Activated naive CD4-positive, alpha-beta T cell treated with anti-CD3 and anti-CD28 coated beads, Interleukin-2, amount 10 ng/mL, durations not matched to agents 7 days and 5 days (primary cell): Measurements from ENCODE around the gene ARPC5L.
"Not testable (repeated sequence)": the region's sequence is repeated elsewhere in the genome, so short reads cannot be mapped to it uniquely, and the experiment has no call there.

ENCODE experiments used
- CTCF ChIA-PET: fragments of 350-600 bp; sonication (Branson Sonifier 250); formaldehyde crosslinking; loops from one replicate; lab custom pipeline; 2021; ENCODE audit warnings: antibody characterized with exemption; lab: Charles Lee
- DNase-seq: peaks from one replicate; pipeline ENCODE4 v3.0.0-alpha.2; 2020
- H3K27ac Mint-ChIP-seq: one replicate; pipeline ENCODE4 v1.8.0; 2021; ENCODE audit warnings: mild to moderate bottlenecking, moderate library complexity, mixed read lengths
- H3K27me3 Mint-ChIP-seq: one replicate; pipeline ENCODE4 v1.8.0; 2021; ENCODE audit warnings: mild to moderate bottlenecking, mixed read lengths
- H3K36me3 Mint-ChIP-seq: one replicate; pipeline ENCODE4 v1.8.0; 2021; ENCODE audit warnings: mixed read lengths
- H3K4me1 Mint-ChIP-seq: one replicate; pipeline ENCODE4 v1.8.0; 2021; ENCODE audit warnings: mixed read lengths
- H3K4me3 Mint-ChIP-seq: one replicate; pipeline ENCODE4 v1.8.0; 2021; ENCODE audit warnings: mild to moderate bottlenecking, moderate library complexity, mixed read lengths
- H3K9me3 Mint-ChIP-seq: one replicate; pipeline ENCODE4 v1.8.0; 2021; ENCODE audit warnings: mixed read lengths

ARPC5L gene

DNA sequence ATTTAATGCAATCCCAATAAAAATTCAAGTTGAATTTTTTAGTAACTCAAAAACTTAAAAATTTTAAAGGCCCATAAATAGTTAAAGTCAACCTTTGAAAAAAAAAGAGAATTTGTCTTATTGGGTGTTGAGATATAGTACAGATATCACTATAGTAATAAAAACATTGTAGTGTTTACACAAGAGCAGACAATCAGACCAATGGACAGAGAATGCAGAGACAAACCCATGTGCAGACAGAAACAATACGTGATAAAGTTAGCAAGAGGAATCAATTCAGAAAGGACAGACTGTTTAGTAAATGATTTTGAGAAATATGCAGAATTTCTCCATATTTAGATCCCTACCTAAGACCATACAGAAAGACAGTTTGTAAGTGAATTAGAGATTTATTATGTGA lies 45.0 kb downstream of the ARPC5L start:
- Mint-ChIP-seq H3K4me1 (no peaks in the 10 kb centered on the region), H3K27ac (no peak overlapping the region), H3K4me3 (no peak overlapping the region), H3K36me3 (peaks cover 39% of the 10 kb centered on the region), H3K9me3 (no peaks in the 10 kb centered on the region), H3K27me3 (no peaks in the 10 kb centered on the region)
- DNase-seq, result no peak
- CTCF ChIA-PET, result no interaction called here

- Mint-ChIP-seq H3K27me3 (no peaks in the 10 kb centered on the region), H3K36me3 (peaks cover 34% of the 10 kb centered on the region), H3K4me3 (no peak overlapping the region), H3K9me3 (no peaks in the 10 kb centered on the region), H3K4me1 (no peaks in the 10 kb centered on the region), H3K27ac (no peak overlapping the region)
- no peak for DNase-seq
- CTCF ChIA-PET, result no interaction called here
Measured at GRCh38 chr9:124908098-124908497, 46.2 kb downstream of the ARPC5L start.

DNA sequence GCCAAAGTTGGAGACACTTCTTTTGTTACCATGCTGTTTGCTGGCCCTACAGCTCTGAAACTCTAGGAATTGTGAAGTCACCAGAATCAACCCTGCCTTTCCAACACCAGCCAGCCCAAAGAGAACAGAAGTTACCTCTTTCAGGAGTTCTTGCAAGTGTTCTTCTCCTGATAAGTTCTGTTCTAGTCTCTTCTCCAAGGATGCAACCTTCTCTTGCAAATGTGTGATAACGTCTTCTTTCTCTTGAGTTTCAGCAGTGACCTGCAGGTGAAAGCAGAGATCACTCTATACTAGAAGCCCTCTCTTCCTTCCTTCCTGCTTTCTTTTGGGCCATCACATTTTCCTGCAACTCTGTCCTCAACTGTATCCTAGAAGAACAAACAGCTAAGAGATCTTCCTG lies 49.8 kb downstream of the ARPC5L start:
- no peaks in the 10 kb centered on the region for H3K9me3 Mint-ChIP-seq
- H3K27ac Mint-ChIP-seq, result no peak overlapping the region
- no peak for DNase-seq
- peaks cover 33% of the 10 kb centered on the region for H3K36me3 Mint-ChIP-seq
- no peak overlapping the region for H3K4me3 Mint-ChIP-seq
- H3K4me1 Mint-ChIP-seq, result no peaks in the 10 kb centered on the region
- H3K27me3 Mint-ChIP-seq, result no peaks in the 10 kb centered on the region
- CTCF ChIA-PET, result no interaction called here

DNA sequence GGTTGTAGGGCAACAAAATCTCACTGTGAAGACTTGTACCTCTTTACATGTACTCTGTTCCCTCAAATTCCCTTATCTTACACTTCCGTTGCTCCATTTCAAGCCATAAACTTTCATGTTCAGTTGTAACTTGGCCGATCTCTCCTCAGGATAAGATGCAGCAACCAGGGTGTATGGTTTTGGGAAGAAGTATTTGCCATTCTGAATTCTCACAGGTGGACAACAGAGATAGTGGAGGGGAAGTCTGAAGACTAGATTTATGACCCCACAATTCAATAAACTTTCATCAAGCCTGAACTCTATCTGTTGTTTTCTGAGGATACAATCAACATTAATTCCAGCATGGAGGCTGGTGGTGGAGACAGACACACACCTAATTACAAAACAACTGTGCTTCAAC lies 51.4 kb downstream of the ARPC5L start:
- H3K27ac Mint-ChIP-seq, result no peak overlapping the region
- H3K27me3 Mint-ChIP-seq, result no peaks in the 10 kb centered on the region
- DNase-seq, result no peak
- CTCF ChIA-PET, result no interaction called here
- no peaks in the 10 kb centered on the region for H3K9me3 Mint-ChIP-seq
- H3K4me3 Mint-ChIP-seq, result no peak overlapping the region
- H3K4me1 Mint-ChIP-seq, result no peaks in the 10 kb centered on the region
- peaks cover 21% of the 10 kb centered on the region for H3K36me3 Mint-ChIP-seq

DNA sequence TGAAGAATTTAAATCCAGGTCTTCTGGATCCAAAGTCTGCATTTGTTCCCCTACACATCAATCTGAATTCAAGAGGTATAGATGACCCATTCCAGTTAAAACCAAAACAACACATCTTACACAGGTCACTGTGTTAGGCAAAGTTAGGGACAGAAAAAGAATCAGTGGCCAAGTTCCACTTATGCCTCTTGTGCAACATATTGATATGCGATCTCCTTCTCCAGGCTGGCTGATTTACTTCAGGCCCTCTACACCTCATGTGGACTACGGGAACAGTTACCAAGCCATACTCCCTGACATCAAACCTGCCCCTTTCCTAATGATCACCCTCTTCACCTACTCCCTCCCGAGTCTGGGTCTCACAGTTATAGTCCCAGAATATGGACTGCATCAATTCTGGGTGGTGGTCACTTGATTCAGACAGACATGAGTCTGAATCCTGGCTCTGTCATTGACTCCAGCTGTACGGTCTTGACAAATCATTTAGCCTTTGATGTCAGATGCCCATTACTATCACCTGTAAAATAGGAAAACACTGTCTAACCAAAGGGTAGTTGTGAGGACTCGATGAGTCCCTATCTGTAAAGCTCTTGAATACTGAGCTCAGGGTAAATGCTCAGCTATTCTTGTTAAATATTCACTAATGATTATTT lies 52.9 kb downstream of the ARPC5L start:
- Mint-ChIP-seq H3K27me3 (no peaks in the 10 kb centered on the region), H3K4me1 (no peaks in the 10 kb centered on the region), H3K9me3 (no peaks in the 10 kb centered on the region), H3K36me3 (peaks cover 24% of the 10 kb centered on the region), H3K27ac (no peak overlapping the region), H3K4me3 (no peak overlapping the region)
- DNase-seq, result no peak
- CTCF ChIA-PET, result interaction anchor here (0.6 kb wide), 1 partner anchor 21 kb away, joined by 4 read pairs; no protein-coding TSS in a partner anchor

- H3K27ac Mint-ChIP-seq, CTCF ChIA-PET, H3K27me3 Mint-ChIP-seq, H3K9me3 Mint-ChIP-seq, H3K4me3 Mint-ChIP-seq, H3K4me1 Mint-ChIP-seq, DNase-seq: not testable (repeated sequence)
- H3K36me3 Mint-ChIP-seq, result peaks cover 26% of the 10 kb centered on the region
Measured at GRCh38 chr9:124920394-124920793, 58.5 kb downstream of the ARPC5L start.
